ENCODE results near the gene UBR7.

UBR7 gene

DNA sequence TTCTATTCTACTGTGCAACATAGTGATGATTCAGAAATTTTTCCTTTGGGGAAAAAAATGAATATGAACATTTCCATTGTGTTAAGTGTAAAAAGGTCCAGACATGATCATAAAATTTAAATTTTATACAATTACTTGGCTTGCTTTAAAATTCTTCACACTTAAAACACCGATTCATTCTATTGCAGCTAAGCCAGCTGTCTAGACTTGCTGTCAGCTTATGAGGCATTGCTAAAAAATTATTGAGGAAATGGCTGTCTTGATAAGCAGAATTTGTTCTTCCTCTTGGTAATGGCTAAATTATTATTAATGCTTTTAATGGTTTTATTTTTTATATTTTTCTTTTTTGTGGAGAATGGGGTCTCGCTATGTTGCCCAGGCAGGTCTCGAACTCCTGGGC is 20.1 kb upstream of the UBR7 start:
- TF ChIP-seq TOX (CRISPR knock-in tag; IDR thresholded peaks at IDR 0.05; ENCODE audit: borderline replicate concordance) = no peak
- no peak for ATAC-seq

DNA sequence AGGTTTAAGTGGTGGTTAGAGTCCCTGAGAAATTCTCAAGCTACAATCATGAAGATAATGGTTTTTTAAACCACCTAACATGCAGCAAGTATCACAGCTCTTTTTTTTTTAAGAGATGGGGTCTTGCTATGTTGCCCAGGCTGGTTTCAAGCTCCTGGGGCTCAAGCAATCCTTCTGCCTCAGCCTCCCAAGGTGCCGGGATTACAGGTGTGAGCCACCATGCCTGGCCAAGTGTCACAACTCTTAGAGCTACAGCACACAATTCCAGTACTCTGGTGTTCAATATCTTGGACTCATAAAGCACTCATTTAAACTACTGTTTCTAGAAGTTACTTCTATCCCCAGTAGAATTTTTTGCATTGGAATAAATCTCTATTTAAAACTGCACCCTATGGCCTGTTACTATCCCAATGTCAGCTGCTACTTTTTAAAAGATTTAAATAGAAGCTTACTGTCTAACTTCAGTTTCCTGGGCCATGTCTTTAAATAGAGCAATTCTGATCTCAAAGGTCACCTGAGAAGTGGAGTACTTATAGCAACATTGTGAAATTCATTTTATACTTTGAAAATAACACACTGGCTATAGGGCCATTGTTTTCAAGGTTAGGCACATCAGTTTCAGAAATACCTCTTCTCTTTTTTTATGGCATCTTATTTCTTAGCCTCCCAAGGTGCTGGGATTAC is 11.6 kb upstream of the UBR7 start:
- TF ChIP-seq ZC3H10 (CRISPR knock-in tag; IDR thresholded peaks at IDR 0.05) (no peak), ZNF8 (CRISPR knock-in tag; IDR thresholded peaks at IDR 0.05) (no peak), ARNTL (CRISPR knock-in tag; IDR thresholded peaks at IDR 0.05; ENCODE audit: borderline replicate concordance, low read depth) (no peak), BACH2 (CRISPR knock-in tag; IDR thresholded peaks at IDR 0.05; ENCODE audit: borderline replicate concordance) (no peak), RARB (CRISPR knock-in tag; IDR thresholded peaks at IDR 0.05) (no peak), OSR1 (CRISPR knock-in tag; IDR thresholded peaks at IDR 0.05) (no peak), GLIS3 (CRISPR knock-in tag; IDR thresholded peaks at IDR 0.05) (no peak), ISL1 (CRISPR knock-in tag; IDR thresholded peaks at IDR 0.05) (no peak), ZNF565 (CRISPR knock-in tag; conservative IDR thresholded peaks at IDR 0.05; ENCODE audit: low read depth) (no peak), TCF4 (CRISPR knock-in tag; IDR thresholded peaks at IDR 0.05; ENCODE audit: borderline replicate concordance) (no peak), ZFP30 (CRISPR knock-in tag; IDR thresholded peaks at IDR 0.05) (no peak), CSDC2 (CRISPR knock-in tag; IDR thresholded peaks at IDR 0.05) (no peak), TOX (CRISPR knock-in tag; IDR thresholded peaks at IDR 0.05; ENCODE audit: borderline replicate concordance) (no peak)
- TF ChIP-seq, protein P1, sequence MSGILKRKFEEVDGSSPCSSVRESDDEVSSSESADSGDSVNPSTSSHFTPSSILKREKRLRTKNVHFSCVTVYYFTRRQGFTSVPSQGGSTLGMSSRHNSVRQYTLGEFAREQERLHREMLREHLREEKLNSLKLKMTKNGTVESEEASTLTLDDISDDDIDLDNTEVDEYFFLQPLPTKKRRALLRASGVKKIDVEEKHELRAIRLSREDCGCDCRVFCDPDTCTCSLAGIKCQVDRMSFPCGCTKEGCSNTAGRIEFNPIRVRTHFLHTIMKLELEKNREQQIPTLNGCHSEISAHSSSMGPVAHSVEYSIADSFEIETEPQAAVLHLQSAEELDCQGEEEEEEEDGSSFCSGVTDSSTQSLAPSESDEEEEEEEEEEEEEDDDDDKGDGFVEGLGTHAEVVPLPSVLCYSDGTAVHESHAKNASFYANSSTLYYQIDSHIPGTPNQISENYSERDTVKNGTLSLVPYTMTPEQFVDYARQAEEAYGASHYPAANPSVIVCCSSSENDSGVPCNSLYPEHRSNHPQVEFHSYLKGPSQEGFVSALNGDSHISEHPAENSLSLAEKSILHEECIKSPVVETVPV (CRISPR knock-in tag; IDR thresholded peaks at IDR 0.05) = no peak
- TF ChIP-seq, protein P2, sequence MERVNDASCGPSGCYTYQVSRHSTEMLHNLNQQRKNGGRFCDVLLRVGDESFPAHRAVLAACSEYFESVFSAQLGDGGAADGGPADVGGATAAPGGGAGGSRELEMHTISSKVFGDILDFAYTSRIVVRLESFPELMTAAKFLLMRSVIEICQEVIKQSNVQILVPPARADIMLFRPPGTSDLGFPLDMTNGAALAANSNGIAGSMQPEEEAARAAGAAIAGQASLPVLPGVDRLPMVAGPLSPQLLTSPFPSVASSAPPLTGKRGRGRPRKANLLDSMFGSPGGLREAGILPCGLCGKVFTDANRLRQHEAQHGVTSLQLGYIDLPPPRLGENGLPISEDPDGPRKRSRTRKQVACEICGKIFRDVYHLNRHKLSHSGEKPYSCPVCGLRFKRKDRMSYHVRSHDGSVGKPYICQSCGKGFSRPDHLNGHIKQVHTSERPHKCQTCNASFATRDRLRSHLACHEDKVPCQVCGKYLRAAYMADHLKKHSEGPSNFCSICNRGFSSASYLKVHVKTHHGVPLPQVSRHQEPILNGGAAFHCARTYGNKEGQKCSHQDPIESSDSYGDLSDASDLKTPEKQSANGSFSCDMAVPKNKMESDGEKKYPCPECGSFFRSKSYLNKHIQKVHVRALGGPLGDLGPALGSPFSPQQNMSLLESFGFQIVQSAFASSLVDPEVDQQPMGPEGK (CRISPR knock-in tag; IDR thresholded peaks at IDR 0.05; ENCODE audit: borderline replicate concordance) = no peak

GRCh38 chr14:93199031-93199430 is 8.0 kb upstream of the UBR7 start:
- TF ChIP-seq ZFP30 (CRISPR knock-in tag; IDR thresholded peaks at IDR 0.05) (no peak), TOX (CRISPR knock-in tag; IDR thresholded peaks at IDR 0.05; ENCODE audit: borderline replicate concordance) (no peak), ESRRG (CRISPR knock-in tag; IDR thresholded peaks at IDR 0.05) (no peak), PPARA (CRISPR knock-in tag; IDR thresholded peaks at IDR 0.05; ENCODE audit: borderline replicate concordance) (no peak), ZFP3 (CRISPR knock-in tag; IDR thresholded peaks at IDR 0.05) (no peak), TSHZ2 (CRISPR knock-in tag; IDR thresholded peaks at IDR 0.05) (no peak), ZNF565 (CRISPR knock-in tag; conservative IDR thresholded peaks at IDR 0.05; ENCODE audit: low read depth) (no peak), OSR1 (CRISPR knock-in tag; IDR thresholded peaks at IDR 0.05) (no peak), ZNF70 (CRISPR knock-in tag; IDR thresholded peaks at IDR 0.05) (no peak), RARB (CRISPR knock-in tag; IDR thresholded peaks at IDR 0.05) (no peak)
- TF ChIP-seq, protein P3, sequence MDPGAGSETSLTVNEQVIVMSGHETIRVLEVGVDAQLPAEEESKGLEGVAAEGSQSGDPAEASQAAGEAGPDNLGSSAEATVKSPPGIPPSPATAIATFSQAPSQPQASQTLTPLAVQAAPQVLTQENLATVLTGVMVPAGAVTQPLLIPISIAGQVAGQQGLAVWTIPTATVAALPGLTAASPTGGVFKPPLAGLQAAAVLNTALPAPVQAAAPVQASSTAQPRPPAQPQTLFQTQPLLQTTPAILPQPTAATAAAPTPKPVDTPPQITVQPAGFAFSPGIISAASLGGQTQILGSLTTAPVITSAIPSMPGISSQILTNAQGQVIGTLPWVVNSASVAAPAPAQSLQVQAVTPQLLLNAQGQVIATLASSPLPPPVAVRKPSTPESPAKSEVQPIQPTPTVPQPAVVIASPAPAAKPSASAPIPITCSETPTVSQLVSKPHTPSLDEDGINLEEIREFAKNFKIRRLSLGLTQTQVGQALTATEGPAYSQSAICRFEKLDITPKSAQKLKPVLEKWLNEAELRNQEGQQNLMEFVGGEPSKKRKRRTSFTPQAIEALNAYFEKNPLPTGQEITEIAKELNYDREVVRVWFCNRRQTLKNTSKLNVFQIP (CRISPR knock-in tag; IDR thresholded peaks at IDR 0.05; ENCODE audit: borderline replicate concordance, low read depth) = no peak
- TF ChIP-seq, protein P2 (CRISPR knock-in tag; IDR thresholded peaks at IDR 0.05; ENCODE audit: borderline replicate concordance) = no peak
- no peak for ATAC-seq

More for the DNA sequence above, 11.6 kb upstream of the UBR7 start:
- no peak for ATAC-seq

Data from SK-N-SH treated with all-trans-retinoic acid at 6 μM for 48 hours (cell line).